Nephron (organoid): Measurements from ENCODE around the gene LIPT1.

ENCODE experiments used
- H3K27ac Mint-ChIP-seq, 3 experiments: 2 replicates each; pipeline ENCODE4 v1.8.0; 2020; ENCODE audit warnings: mixed read lengths in 3 of 3, mild to moderate bottlenecking in 2 of 3, moderate library complexity in 1 of 3
- H3K27me3 Mint-ChIP-seq: 2 replicates; pipeline ENCODE4 v1.8.0; 2021; ENCODE audit warnings: low read depth, mild to moderate bottlenecking, moderate library complexity, mixed read lengths
- H3K36me3 Mint-ChIP-seq: 2 replicates; pipeline ENCODE4 v1.8.0; 2020; ENCODE audit warnings: low read depth, mixed read lengths
- H3K4me1 Mint-ChIP-seq: 2 replicates; pipeline ENCODE4 v1.8.0; 2020; ENCODE audit warnings: mixed read lengths
- H3K4me3 Mint-ChIP-seq, 3 experiments: 2 replicates each; pipeline ENCODE4 v1.8.0; 2020; ENCODE audit warnings: mild to moderate bottlenecking in 3 of 3, mixed read lengths in 3 of 3, moderate library complexity in 2 of 3
- H3K9me3 Mint-ChIP-seq: 2 replicates; pipeline ENCODE4 v1.8.0; 2020; ENCODE audit warnings: mixed read lengths
- CTCF ChIP-seq, 3 experiments: fragments of 200-600 bp; sonication (generic); IDR thresholded peaks; one replicate each; pipeline ENCODE4 v1.5.0; 2021; ENCODE audit warnings: antibody characterized with exemption in 3 of 3; ENCODE audit not compliant: unreplicated experiment in 3 of 3

LIPT1 gene

GRCh38 chr2:99154643-99155536, at the start of gene LIPT1, which contains the start of gene TSGA10:
TSS of gene LIPT1 (plus strand) at chr2:99154967. CDS start at chr2:99161958, 6,991 bp downstream.
TSS of gene TSGA10 (minus strand) at chr2:99154942. CDS start at chr2:99109439, 45,503 bp downstream.
- Mint-ChIP-seq H3K27ac (peak within 1 kb of the TSS in 1 of 3 experiments; percentile 86), H3K9me3 (no peaks in the 10 kb centered on the region), H3K36me3 (peaks cover 25% of the 10 kb centered on the region), H3K4me1 (peaks cover 27% of the 10 kb centered on the region), H3K4me3 (no peak within 1 kb of the TSS), H3K27me3 (no peaks in the 10 kb centered on the region)
- TF ChIP-seq CTCF (IDR thresholded peaks at IDR 0.05; ENCODE audit: unreplicated experiment in 3 of 3) = peak in 1 of 3 experiments; percentile 18

GRCh38 chr2:99106913-99107312, 47.9 kb upstream of the LIPT1 start:
- no peak for TF ChIP-seq CTCF (IDR thresholded peaks at IDR 0.05; ENCODE audit: unreplicated experiment in 3 of 3)
- Mint-ChIP-seq H3K9me3 (no peaks in the 10 kb centered on the region), H3K27me3 (no peaks in the 10 kb centered on the region), H3K27ac (no peak overlapping the region), H3K36me3 (peaks cover 3% of the 10 kb centered on the region), H3K4me1 (no peaks in the 10 kb centered on the region), H3K4me3 (no peak overlapping the region)

- Mint-ChIP-seq H3K27me3 (no peaks in the 10 kb centered on the region), H3K4me1 (no peaks in the 10 kb centered on the region), H3K4me3 (no peak overlapping the region), H3K27ac (no peak overlapping the region), H3K9me3 (no peaks in the 10 kb centered on the region), H3K36me3 (no peaks in the 10 kb centered on the region)
- TF ChIP-seq CTCF (IDR thresholded peaks at IDR 0.05; ENCODE audit: unreplicated experiment in 3 of 3) = no peak
Observed at GRCh38 chr2:99111236-99111635, 43.5 kb upstream of the LIPT1 start.

GRCh38 chr2:99111945-99112344, 42.8 kb upstream of the LIPT1 start:
- no peaks in the 10 kb centered on the region for H3K36me3 Mint-ChIP-seq
- no peak overlapping the region for H3K4me3 Mint-ChIP-seq
- H3K9me3 Mint-ChIP-seq = no peaks in the 10 kb centered on the region
- no peak for TF ChIP-seq CTCF (IDR thresholded peaks at IDR 0.05; ENCODE audit: unreplicated experiment in 3 of 3)
- H3K27ac Mint-ChIP-seq = no peak overlapping the region
- H3K27me3 Mint-ChIP-seq = no peaks in the 10 kb centered on the region
- no peaks in the 10 kb centered on the region for H3K4me1 Mint-ChIP-seq

- no peaks in the 10 kb centered on the region for H3K27me3 Mint-ChIP-seq
Observed at GRCh38 chr2:99112617-99113016, 42.1 kb upstream of the LIPT1 start.

More at GRCh38 chr2:99112617-99113016, 42.1 kb upstream of the LIPT1 start:
- H3K4me3 Mint-ChIP-seq = no peak overlapping the region
- H3K36me3 Mint-ChIP-seq = no peaks in the 10 kb centered on the region
- no peak for TF ChIP-seq CTCF (IDR thresholded peaks at IDR 0.05; ENCODE audit: unreplicated experiment in 3 of 3)
- H3K9me3 Mint-ChIP-seq = no peaks in the 10 kb centered on the region
- no peaks in the 10 kb centered on the region for H3K4me1 Mint-ChIP-seq
- peak overlapping the region in 1 of 3 experiments; percentile 41 for H3K27ac Mint-ChIP-seq
